Suppressor macrophage (primary cell): ENCODE measurements around the gene IFITM5.
"Not testable (repeated sequence)": the region's sequence is repeated elsewhere in the genome, so short reads cannot be mapped to it uniquely, and the experiment has no call there.

Source experiments
- DNase-seq, 4 experiments: peaks; one replicate each; pipeline ENCODE4 v3.0.0-alpha.2; 2020 to 2022

The IFITM5 gene

DNA sequence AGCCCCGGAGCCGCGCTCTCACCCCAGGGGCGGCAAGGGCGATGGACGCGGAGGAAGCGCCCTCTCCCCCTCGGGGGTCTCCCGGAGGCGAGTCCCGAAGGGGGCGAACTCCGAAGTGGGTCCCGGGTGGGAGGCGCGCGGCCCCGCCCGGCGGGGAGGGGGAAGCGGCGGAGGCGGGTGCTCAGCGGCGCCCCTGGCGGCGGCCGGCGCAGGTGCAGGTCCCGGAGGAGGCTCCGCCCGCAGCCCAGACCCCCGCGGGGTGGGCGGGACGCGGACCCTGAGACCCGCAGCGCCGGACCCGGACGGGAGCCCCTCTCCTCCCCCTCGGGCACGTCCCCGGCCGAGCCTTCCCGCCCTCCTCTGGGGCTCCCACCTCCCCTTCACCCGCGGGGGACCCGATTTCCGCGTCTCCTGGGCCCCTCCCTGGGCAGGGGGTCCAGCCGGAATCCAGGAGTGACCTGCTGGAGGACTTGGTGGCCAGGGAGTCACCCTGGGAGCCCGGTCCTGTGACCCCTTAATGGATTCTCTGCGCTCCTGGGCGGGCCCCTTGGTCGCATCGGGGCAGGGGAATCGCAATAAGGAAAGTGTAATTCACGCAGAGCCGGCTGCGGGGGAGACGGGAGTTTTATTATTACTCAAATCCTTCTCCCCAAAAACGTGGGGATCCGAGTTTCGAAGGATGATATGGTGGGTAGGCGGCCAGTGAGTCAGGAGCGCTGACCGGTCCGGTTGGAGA is 11.9 kb upstream of the IFITM5 start:
- DNase-seq = not testable (repeated sequence)

- DNase-seq = not testable (repeated sequence)
Observed at GRCh38 chr11:309979-310572, 10.8 kb upstream of the IFITM5 start.

- DNase-seq = not testable (repeated sequence)
Observed at GRCh38 chr11:308740-309665, 9.7 kb upstream of the IFITM5 start.

- peak; percentile 80 to 87 (median 82) for DNase-seq
Observed at GRCh38 chr11:307766-308708, 8.7 kb upstream of the IFITM5 start, which contains the start of gene IFITM2. Gene IFITM2, plus strand, starts transcription at chr11:307816. Its CDS starts 377 bp downstream, at chr11:308193.

DNA sequence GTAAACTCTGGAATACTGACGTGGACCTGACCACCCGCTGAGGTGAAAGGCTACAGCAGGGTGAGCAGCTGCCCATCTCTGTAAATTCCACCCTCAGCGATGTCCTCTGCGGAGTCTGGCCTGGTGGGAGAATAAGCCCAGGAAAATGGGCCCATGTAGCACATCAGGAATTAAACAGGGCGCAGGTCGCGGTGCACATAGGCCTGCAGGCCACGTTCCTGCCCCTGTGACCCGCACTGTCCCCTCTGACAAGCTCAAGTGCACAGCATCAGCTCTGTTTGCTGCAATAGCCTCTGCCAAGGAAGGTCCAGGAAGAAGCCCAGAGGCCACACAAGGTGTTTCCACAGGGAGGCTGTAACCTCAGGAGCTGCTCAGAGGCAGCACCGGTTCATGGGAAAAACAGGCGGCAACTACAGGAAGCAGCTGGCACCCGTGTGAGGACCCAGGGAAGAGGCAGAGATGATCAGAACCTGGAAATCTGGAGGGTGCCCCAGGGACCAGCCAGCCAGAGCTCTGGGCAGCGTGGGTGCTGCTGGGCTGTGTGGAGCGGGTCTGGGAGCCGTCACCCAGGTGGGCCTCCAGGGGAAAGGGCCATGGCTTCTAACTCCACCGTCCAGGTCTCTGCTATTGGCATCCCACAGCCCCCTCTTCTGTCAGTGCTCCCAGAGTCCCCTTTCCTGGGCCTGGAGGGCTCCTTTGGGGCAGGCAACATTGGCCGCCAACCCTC is 7.5 kb upstream of the IFITM5 start:
- DNase-seq = no peak

DNA sequence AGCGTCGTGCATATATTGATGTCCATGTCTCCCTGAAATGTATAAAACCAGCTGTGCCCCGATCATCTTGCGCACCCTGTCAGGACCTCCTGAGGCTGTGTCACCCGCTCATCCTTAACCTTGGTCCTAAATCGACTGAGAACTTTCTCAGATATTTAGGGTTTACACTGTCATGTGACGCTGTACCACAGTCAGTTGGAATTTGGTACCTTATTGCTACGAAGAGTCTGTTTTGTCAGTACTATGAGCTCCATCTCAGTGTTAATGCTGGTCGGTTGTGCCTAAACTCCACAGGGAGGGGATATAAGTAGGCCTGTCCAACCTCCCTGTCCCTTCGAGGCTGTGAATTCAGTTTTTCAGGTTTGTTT is 6.5 kb upstream of the IFITM5 start:
- no peak for DNase-seq

DNA sequence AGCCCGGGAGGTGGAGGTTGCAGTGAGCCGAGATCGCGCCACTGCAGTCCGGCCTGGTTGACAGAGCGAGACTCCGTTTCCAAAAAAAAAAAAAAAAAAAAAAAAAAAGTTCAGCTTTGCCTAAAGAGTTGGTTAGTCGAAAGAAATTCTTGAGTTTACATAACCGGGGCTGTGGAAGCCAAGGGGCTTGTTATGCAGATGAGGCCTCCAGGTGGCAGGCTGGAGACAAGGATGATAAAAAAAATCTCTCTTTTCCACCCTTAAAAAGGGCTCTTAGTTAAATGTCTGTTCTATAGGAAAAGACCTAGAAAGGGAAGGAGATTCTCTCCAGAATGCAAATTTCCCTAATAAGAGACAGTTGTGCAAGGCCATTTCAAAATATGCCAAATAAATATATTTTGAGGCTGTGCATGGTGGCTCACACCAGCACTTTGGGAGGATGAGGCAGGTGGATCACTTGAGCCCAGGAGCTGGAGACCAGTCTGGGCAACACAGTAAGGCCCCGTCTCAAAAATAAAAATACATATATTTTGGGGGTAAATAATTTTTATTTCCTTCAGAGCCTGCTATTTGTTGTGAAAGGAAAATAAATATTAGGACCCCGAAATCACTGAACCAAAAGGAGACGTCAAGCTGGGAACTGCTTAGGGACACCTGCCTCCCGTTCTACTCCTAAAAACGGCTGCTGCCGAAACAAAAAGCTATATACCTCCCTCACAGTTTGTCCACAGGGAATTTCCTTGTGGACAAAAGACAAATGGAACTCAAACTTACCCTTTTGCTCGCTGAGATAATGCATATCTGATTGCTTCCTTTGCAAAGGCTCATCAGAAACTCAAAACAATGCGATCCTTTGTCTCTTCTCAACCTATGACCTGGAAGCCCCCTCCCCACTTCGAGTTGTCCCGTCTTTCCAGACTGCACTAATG is 5.9 kb upstream of the IFITM5 start:
- peak; percentile 44 to 66 (median 62) for DNase-seq

DNA sequence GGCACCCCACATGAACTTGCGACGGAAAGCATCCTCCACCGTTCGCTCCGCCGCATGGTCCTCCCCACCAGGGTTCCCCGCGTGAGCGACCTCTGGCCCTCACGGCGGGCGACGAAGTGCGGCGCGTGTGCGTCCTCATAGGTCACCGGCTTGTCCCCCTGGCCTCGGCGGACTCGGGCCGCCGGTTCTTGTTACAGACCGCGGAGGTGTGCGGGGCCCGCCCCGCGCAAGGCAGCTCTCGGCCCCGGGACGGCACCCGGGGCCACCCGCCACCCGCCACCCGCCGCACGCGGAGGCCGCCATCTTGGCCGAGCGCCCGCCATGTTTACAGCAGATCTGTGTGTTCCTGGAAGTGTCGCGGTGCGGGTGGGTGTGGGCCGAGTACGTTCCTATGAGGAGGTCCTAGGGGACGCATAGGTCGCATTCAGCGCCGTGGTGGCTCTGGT is 4.8 kb upstream of the IFITM5 start:
- no peak for DNase-seq

GRCh38 chr11:303363-303762 is 4.0 kb upstream of the IFITM5 start:
- DNase-seq = peak in 2 of 4 experiments; percentile 13 to 37

DNA sequence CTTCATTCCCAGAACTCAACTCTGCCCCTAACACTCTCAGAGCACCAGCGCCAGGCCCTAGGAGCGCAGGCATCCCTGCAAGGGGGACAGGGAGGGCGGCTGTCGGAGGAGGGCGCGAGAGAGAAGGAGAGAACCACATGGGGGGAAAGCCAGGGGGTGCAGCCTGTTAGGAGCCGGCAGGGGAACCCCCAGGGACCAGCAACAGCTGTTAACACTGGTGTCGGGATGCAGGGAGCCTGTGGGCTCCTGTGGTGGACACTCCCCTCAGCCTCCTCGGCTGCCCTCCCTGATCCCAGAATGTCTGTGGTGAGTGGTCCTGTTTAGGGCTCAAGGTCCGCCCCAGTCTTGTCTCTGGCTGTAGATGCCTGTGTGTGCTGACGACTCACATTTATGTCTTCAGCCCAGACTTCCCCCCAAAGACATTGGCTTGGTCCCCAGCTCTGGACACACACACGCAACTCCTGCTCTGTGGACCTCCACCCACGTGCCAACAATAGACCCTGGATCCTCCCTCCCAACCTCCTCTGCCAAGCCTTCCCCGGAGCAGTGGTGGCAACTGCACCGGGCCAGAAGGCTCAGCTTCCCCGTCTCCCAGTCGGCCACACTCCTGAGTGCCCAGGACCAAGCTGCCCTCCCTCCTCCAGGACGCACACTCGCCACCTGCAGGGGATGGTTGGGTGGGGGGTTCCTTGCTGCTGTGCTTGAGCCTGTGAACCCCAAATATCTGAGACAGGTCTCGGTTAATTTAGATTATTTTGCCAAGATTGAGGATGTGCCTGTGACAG is 817 bp upstream of the IFITM5 start:
- DNase-seq = peak in 1 of 4 experiments; percentile 13

DNA sequence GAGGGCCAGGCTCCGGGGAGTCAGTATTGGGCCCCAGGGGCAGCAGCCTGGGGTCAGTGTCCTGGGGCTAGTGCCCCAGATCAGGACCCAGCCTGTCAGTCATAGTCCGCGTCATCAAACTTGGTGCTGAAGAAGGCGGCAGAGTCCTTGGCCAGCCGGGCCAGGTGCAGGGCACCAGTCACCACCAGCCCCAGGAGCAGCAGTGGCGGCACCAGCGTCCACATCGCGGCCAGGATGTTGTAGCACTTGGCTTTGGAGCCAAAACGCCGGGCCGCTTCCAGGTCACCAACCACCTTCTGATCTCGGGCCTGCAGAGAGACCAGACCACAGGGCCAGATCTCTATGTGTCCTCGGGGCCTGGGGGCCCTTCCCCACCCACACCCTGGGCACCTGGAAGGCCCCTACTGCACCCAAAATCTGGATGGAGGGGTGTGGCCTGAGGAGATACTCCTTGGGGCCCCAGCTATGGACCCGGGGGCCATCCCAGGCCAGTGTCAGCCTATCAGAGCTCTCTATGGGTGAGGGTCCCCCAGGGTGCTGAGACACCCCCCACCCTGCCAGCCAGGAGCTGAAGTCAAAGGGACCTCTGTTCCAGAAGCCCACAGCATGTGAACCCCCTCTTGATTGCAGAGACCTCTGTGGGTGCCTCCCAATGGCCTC is 790 bp downstream of the IFITM5 start:
- no peak for DNase-seq

GRCh38 chr11:297586-298405 is 1.5 kb downstream of the IFITM5 start:
- peak in 2 of 4 experiments; percentile 38 to 53 for DNase-seq

GRCh38 chr11:297051-297585 is 2.2 kb downstream of the IFITM5 start:
- DNase-seq = no peak

DNA sequence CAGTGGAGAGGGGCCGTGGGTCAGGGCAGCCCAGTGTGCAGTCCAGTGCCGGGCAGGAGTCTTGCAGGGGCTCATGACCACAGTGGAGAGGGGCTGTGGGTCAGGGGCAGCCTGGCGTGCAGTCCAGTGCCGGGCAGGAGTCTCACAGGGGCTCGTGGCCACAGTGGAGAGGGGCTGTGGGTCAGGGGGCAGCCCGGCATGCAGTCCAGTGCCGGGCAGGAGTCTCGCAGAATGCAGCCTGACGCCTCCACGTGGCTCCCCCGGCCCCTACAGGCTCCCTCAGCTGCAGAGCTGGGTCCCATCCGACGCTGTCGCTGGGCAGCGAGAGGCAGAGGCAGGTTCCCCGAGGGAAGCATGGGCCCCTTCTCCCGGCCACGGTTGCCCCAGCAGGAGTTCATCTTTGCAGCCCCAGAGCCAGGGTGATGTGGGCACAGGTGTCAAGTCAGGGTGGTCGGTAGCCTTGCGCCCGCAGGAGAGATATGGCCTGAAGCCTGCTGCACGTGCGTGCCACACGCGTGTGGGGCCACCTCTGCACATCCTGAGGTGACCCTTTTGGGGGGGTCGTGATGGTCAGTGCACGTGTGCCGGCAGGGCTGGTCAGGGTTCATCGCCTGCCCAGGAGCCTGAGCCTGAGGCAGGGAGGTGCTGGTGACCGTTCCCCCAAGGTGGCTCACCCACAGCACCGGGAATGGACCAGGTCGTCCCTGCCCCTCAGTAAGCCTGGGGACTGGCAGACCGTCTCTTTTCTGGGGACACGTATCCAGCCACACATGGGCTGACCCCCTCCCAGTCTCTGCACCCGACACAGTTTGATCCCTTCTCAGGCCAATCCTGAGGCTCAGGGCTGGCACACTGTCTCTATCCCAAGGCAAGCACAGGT is 2.9 kb downstream of the IFITM5 start:
- DNase-seq = no peak

GRCh38 chr11:295351-296170 is 3.8 kb downstream of the IFITM5 start:
- no peak for DNase-seq
